GM18526 (cell line): ENCODE results near the gene MYH11.

Experiments used
- POLR2A ChIP-seq: IDR thresholded peaks from 3 replicates; pipeline ENCODE4 v1.6.1; 2011; ENCODE audit not compliant: insufficient read length; ENCODE audit errors: extremely low read depth

The MYH11 gene

DNA sequence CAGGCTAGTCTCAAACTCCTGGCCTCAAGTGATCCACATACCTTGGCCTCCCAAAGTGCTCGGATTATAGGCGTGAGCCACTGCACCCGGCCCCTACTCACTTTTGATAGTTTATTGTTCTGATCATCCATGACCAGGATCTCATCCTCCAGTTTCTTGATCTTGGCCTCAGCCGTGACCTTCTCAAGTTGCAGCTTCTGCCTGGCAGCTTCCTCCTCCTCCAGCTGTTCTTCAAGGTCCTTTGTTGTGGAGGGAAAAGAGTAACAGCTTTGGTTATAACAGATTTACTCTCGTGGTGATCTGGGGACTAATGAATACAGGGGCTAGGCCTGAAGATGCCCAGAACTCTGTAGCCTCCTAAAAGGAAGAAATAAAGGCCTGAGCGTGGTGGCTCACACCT, 116.9 kb downstream of the MYH11 start:
- no peak for TF ChIP-seq POLR2A

GRCh38 chr16:15739464-15739863, 117.4 kb downstream of the MYH11 start:
- no peak for TF ChIP-seq POLR2A

DNA sequence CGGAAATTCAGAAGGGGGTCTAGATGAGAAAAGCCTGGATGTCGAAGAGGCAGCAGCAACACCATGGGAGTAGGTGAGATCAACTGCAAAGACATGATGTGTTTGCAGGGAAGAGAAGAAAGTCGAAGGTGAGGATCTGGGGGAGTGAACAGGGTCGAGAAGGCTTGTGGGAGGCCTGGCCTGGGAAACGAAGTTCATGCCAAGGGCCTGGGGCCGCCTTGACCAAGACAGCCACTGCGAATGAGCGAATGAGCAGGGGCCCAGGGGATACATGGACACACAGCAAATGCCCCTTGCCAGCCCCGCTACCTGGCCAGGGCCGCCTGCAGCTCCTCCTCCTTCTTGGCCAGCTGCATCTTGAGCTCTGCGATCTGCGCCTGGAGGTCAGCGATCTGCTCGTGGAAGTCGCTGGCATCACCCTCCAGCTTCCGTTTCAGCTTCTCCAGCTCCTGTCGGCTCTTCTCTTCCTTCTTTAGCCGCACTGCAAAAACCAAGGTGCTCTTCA, 119.6 kb downstream of the MYH11 start:
- no peak for TF ChIP-seq POLR2A

DNA sequence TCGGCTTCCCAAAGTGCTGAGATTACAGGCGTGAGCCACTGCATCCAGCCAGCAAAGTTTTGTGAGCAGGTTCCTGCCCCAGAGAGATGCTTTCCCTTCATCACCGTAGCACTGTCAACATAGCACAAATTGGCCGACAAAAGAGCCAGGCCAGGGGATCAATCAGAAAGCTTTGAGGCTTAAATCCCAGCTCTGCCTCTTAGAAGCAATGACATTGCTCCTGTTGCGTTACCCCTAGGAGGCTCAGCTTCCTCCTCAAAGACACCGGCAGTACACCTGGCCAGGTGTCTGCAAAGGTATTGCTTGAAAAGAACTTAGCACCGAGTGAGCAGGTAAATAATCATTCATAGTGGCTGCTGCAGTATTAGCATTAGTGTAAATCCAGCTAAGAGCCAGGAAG, 120.3 kb downstream of the MYH11 start:
- no peak for TF ChIP-seq POLR2A

DNA sequence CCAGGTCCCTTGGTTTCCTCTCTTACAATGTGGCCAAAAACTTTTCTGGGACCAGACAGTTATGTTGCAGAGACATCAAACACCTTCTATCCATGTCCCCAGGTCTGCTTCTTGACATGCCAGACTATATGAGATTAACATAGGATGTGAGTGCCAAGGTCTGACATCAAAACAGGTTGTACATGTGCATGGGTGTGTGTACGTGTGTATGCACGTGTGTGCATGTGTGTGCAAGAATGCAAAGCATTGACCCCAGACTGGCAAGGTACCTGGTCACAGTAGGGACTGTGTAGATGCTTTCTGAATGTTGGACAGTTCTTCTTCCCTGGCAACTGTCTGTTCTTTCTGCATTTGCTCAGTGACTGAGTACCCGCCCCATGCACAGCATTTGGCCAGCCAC, 121.2 kb downstream of the MYH11 start:
- no peak for TF ChIP-seq POLR2A

DNA sequence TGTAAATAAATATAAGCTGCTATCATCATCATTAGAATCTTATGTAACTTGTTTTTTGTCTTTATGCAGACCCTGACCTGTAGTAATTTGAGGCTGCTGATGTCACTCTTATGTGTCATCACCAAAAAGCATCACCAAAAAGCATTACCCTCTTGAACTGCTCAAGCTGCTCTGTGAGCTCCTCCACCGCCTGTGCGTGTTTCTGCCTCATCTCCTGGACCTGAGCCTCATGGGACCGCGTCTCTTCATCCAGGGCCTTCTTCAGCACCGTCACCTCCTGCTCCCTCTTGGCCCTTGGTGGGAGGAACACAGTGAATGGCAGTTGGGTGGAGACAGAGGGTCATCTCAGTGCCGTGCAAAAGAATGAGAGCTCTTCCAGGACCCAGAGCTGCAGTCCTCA, 124.4 kb downstream of the MYH11 start:
- TF ChIP-seq POLR2A: no peak

DNA sequence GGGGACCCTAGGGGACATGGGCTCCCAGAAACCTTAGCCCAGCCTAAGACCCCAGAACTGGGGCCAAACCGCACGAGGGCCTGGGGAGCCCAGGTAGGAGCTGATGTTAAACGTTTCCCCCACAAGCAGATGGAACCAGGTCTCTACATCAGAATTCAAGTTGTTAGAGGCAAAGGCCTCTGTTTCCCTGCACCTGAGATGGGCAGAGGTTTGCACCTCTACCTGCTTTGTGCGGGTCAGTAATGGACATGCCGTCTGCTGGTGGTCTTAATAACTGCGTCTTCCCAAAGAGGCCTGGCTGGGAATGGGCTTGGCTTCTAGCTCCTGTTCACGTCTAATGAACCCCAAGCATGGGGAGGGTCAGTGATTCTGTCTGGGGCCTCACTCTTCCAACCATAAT, 127.7 kb downstream of the MYH11 start:
- no peak for TF ChIP-seq POLR2A

GRCh38 chr16:15726715-15727114, 130.1 kb downstream of the MYH11 start:
- no peak for TF ChIP-seq POLR2A

- TF ChIP-seq POLR2A: no peak
Measured at GRCh38 chr16:15725641-15726240, 131.1 kb downstream of the MYH11 start.

- TF ChIP-seq POLR2A: no peak
Measured at GRCh38 chr16:15723808-15724207, 133.0 kb downstream of the MYH11 start.

DNA sequence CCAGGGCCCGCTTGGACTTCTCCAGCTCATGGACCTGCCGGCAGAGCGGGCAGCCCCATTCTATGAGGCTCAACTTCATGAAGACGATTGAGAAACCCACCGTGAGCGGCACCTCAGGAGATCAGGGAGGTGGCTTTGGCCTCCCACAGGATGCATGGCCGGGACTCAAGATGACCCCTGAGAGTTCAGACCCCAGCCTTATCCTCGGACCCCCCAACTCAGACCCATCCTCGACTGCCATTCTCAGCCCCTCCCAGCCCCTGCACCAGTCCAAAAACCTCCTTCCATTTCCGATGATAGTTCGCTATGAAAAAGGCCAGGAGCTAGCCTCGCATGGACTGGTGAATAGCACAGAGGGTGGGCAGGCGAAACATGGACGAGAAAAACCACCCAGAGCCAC, 135.8 kb downstream of the MYH11 start:
- TF ChIP-seq POLR2A: no peak

- no peak for TF ChIP-seq POLR2A
Measured at GRCh38 chr16:15716694-15717447, 140.0 kb downstream of the MYH11 start.

- TF ChIP-seq POLR2A: no peak
Measured at GRCh38 chr16:15715221-15715620, 141.6 kb downstream of the MYH11 start.

- TF ChIP-seq POLR2A: no peak
Measured at GRCh38 chr16:15714393-15715172, 142.2 kb downstream of the MYH11 start.

DNA sequence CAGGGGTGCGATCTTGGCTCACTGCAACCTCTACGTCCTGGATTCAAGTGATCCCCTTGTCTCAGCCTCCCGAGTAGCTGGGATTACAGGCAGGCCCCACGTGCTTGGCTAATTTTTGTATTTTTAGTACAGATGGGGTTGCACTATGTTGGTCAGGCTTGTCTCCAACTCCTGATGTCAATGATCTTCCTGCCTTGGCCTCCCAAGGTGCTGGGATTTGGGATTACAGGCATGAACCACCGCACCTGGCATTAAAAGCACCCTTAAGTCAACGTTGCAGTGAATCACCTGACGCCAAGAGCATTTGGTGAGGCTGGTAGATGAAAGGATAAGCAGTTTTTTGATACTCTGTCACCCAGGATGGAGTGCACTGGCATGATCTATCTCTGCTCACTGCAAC, 147.8 kb downstream of the MYH11 start:
- no peak for TF ChIP-seq POLR2A

GRCh38 chr16:15708096-15708495, 148.7 kb downstream of the MYH11 start:
- TF ChIP-seq POLR2A: no peak

GRCh38 chr16:15707332-15707731, 149.5 kb downstream of the MYH11 start:
- no peak for TF ChIP-seq POLR2A
